Measurements from ENCODE around the gene SMIM23.

SMIM23 gene

GRCh38 chr5:171821286-171821685 lies 35.7 kb downstream of the SMIM23 start:
- DNase-seq, result no peak

GRCh38 chr5:171823269-171823668 lies 37.7 kb downstream of the SMIM23 start:
- no peak for DNase-seq

GRCh38 chr5:171825051-171825450 lies 39.4 kb downstream of the SMIM23 start:
- no peak for DNase-seq

- DNase-seq, result no peak
Measured at GRCh38 chr5:171826132-171826531, 40.5 kb downstream of the SMIM23 start.

- no peak for DNase-seq
Measured at GRCh38 chr5:171827162-171827561, 41.5 kb downstream of the SMIM23 start.

- no peak for DNase-seq
Measured at GRCh38 chr5:171830686-171831085, 45.1 kb downstream of the SMIM23 start.

- DNase-seq, result no peak
Measured at GRCh38 chr5:171832775-171833174, 47.2 kb downstream of the SMIM23 start.

- DNase-seq, result no peak
Measured at GRCh38 chr5:171834461-171834860, 48.8 kb downstream of the SMIM23 start.

- no peak for DNase-seq
Measured at GRCh38 chr5:171835066-171835465, 49.4 kb downstream of the SMIM23 start.

- DNase-seq, result no peak
Measured at GRCh38 chr5:171837522-171837921, 51.9 kb downstream of the SMIM23 start.

GRCh38 chr5:171838066-171838465 lies 52.4 kb downstream of the SMIM23 start:
- no peak for DNase-seq

GRCh38 chr5:171839112-171839511 lies 53.5 kb downstream of the SMIM23 start:
- DNase-seq, result no peak

GRCh38 chr5:171840066-171840465 lies 54.4 kb downstream of the SMIM23 start:
- no peak for DNase-seq

Measured in stimulated activated CD4-positive, alpha-beta T cell treated with anti-CD3 and anti-CD28 coated beads, Interleukin-2, amount 100 ng/mL, for 48 hours (primary cell).